ENCODE data around the gene UBE3B. TPM values are rescaled to one million over a fixed set of nuclear protein-coding genes. Genes with fewer than 3 reads are reported as not detected.
A peak's percentile ranks its signal among the peaks of the same experiment; 100 is the strongest.

UBE3B gene
- total RNA-seq, 4 donors from 2014 or later = 52.2 to 72.5 (median 65.5) TPM

GRCh38 chr12:109518820-109519665 lies 41.6 kb downstream of the UBE3B start:
- peaks cover 55 to 64% of the 10 kb centered on the region in 2 donors for H3K36me3 ChIP-seq
- WGBS, 2 donors = 57 to 65% methylated on average over 11 of the region's 11 CpGs
- TF ChIP-seq, protein P1, sequence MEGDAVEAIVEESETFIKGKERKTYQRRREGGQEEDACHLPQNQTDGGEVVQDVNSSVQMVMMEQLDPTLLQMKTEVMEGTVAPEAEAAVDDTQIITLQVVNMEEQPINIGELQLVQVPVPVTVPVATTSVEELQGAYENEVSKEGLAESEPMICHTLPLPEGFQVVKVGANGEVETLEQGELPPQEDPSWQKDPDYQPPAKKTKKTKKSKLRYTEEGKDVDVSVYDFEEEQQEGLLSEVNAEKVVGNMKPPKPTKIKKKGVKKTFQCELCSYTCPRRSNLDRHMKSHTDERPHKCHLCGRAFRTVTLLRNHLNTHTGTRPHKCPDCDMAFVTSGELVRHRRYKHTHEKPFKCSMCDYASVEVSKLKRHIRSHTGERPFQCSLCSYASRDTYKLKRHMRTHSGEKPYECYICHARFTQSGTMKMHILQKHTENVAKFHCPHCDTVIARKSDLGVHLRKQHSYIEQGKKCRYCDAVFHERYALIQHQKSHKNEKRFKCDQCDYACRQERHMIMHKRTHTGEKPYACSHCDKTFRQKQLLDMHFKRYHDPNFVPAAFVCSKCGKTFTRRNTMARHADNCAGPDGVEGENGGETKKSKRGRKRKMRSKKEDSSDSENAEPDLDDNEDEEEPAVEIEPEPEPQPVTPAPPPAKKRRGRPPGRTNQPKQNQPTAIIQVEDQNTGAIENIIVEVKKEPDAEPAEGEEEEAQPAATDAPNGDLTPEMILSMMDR (IDR thresholded peaks at IDR 0.05) = peak; percentile 66 to 81 (median 74)
- no peak for TF ChIP-seq POLR2A (IDR thresholded peaks at IDR 0.05)
- no peaks in the 10 kb centered on the region for H3K9me3 ChIP-seq
- no peaks in the 10 kb centered on the region for H3K27me3 ChIP-seq
- H3K4me1 ChIP-seq = peaks cover 0 to 11% of the 10 kb centered on the region in 2 donors
- intact Hi-C loops (cut with DNase I) = loop anchor here (2.0 kb wide), 1 partner anchor 256 kb away; no protein-coding TSS in a partner anchor
- H3K4me3 ChIP-seq (replicated peaks in 1 of 3) = no peak overlapping the region
- H3K27ac ChIP-seq = peak overlapping the region in 2 of 3 donors; percentile 40 to 52
- DNase-seq = peak; percentile 67 to 71

GRCh38 chr12:109519787-109520186 lies 42.4 kb downstream of the UBE3B start:
- peaks cover 58 to 66% of the 10 kb centered on the region in 2 donors for H3K36me3 ChIP-seq
- TF ChIP-seq POLR2A (IDR thresholded peaks at IDR 0.05) = no peak
- TF ChIP-seq, protein P1 (IDR thresholded peaks at IDR 0.05) = no peak
- DNase-seq = no peak
- no peak overlapping the region for H3K4me3 ChIP-seq (replicated peaks in 1 of 3)
- peak overlapping the region in 2 of 3 donors; percentile 40 to 52 for H3K27ac ChIP-seq
- H3K27me3 ChIP-seq = no peaks in the 10 kb centered on the region
- intact Hi-C loops (cut with DNase I) = loop anchor here (2.0 kb wide), 1 partner anchor 255 kb away; no protein-coding TSS in a partner anchor
- WGBS, 2 donors = 71 to 79% methylated on average over 6 of the region's 6 CpGs
- H3K9me3 ChIP-seq = no peaks in the 10 kb centered on the region
- H3K4me1 ChIP-seq = peaks cover 0 to 11% of the 10 kb centered on the region in 2 donors

GRCh38 chr12:109521831-109522230 lies 44.4 kb downstream of the UBE3B start:
- Histone ChIP-seq H3K4me3 (replicated peaks in 1 of 3) (no peak overlapping the region), H3K36me3 (peaks cover 61 to 66% of the 10 kb centered on the region in 2 donors), H3K27me3 (no peaks in the 10 kb centered on the region), H3K27ac (no peak overlapping the region), H3K9me3 (no peaks in the 10 kb centered on the region), H3K4me1 (peaks cover 0 to 11% of the 10 kb centered on the region in 2 donors)
- no peak for TF ChIP-seq POLR2A (IDR thresholded peaks at IDR 0.05)
- TF ChIP-seq, protein P1 (IDR thresholded peaks at IDR 0.05) = no peak
- WGBS, 2 donors = 87% methylated on average over 9 to 10 of the region's 10 CpGs
- DNase-seq = no peak
- intact Hi-C loops (cut with DNase I) = no loop called here

GRCh38 chr12:109523071-109523470 lies 45.6 kb downstream of the UBE3B start:
- no peak for TF ChIP-seq POLR2A (IDR thresholded peaks at IDR 0.05)
- TF ChIP-seq, protein P1 (IDR thresholded peaks at IDR 0.05) = no peak
- 81 to 88% methylated on average over 10 of the region's 10 CpGs for WGBS, 2 donors
- Histone ChIP-seq H3K27ac (no peak overlapping the region), H3K4me1 (peaks cover 0 to 10% of the 10 kb centered on the region in 2 donors), H3K27me3 (no peaks in the 10 kb centered on the region), H3K9me3 (no peaks in the 10 kb centered on the region), H3K4me3 (replicated peaks in 1 of 3) (no peak overlapping the region), H3K36me3 (peaks cover 53 to 66% of the 10 kb centered on the region in 2 donors)
- intact Hi-C loops (cut with DNase I) = no loop called here
- no peak for DNase-seq

- Histone ChIP-seq H3K36me3 (peaks cover 49 to 67% of the 10 kb centered on the region in 2 donors), H3K4me1 (peaks cover 0 to 6% of the 10 kb centered on the region in 2 donors), H3K4me3 (replicated peaks in 1 of 3) (no peak overlapping the region), H3K27me3 (no peaks in the 10 kb centered on the region), H3K9me3 (no peaks in the 10 kb centered on the region), H3K27ac (no peak overlapping the region)
- TF ChIP-seq POLR2A (IDR thresholded peaks at IDR 0.05) = no peak
- TF ChIP-seq, protein P1 (IDR thresholded peaks at IDR 0.05) = no peak
- WGBS, 2 donors = 71 to 80% methylated on average over 2 to 5 of the region's 5 CpGs
- intact Hi-C loops (cut with DNase I) = no loop called here
- no peak for DNase-seq
Observed at GRCh38 chr12:109523504-109523903, 46.1 kb downstream of the UBE3B start.
